Mesenchymal stem cell (in vitro differentiated cells and primary cell): ENCODE measurements around the gene ICAM1. TPM values are rescaled to one million over a fixed set of nuclear protein-coding genes. Genes with fewer than 3 reads are reported as not detected.

Source experiments
- DNase-seq: peaks from one replicate; pipeline ENCODE4 v3.0.0-alpha.2; 2013
- H2AFZ ChIP-seq: one replicate; pipeline ENCODE4 v1.6.1; 2013; ENCODE audit warnings: low read depth, mild to moderate bottlenecking, control low read depth, inconsistent platforms, low read length, moderate library complexity
- H2AK5ac ChIP-seq: 2 replicates; pipeline ENCODE4 v1.6.1; 2013; ENCODE audit warnings: low read length, moderate library complexity, mild to moderate bottlenecking, inconsistent platforms; ENCODE audit not compliant: severe bottlenecking
- H2BK120ac ChIP-seq: one replicate; pipeline ENCODE4 v1.6.1; 2013; ENCODE audit warnings: low read depth, mild to moderate bottlenecking, inconsistent platforms, low read length, moderate library complexity
- H2BK12ac ChIP-seq, 2 experiments: one replicate each; pipeline ENCODE4 v1.6.1; 2013; ENCODE audit warnings: inconsistent platforms in 2 of 2, low read length in 2 of 2, mild to moderate bottlenecking in 2 of 2, moderate library complexity in 2 of 2, control low read depth in 1 of 2
- H2BK15ac ChIP-seq: one replicate; pipeline ENCODE4 v1.6.1; 2013; ENCODE audit warnings: mild to moderate bottlenecking, low read depth, inconsistent platforms; ENCODE audit not compliant: poor library complexity, severe bottlenecking
- H2BK5ac ChIP-seq: 2 replicates; pipeline ENCODE4 v1.6.1; 2013; ENCODE audit warnings: low read depth, mild to moderate bottlenecking, low read length, control low read depth, inconsistent platforms; ENCODE audit not compliant: poor library complexity, severe bottlenecking
- H3K14ac ChIP-seq, 2 experiments: one replicate each; pipeline ENCODE4 v1.6.1; 2013; ENCODE audit warnings: inconsistent platforms in 2 of 2, low read length in 2 of 2, control low read depth in 1 of 2, mild to moderate bottlenecking in 1 of 2, moderate library complexity in 1 of 2
- H3K18ac ChIP-seq, 2 experiments: one replicate each; pipeline ENCODE4 v1.6.1; 2013; ENCODE audit warnings: inconsistent platforms in 2 of 2, low read length in 2 of 2, control low read depth in 1 of 2, low read depth in 1 of 2, mild to moderate bottlenecking in 1 of 2
- H3K23ac ChIP-seq, 2 experiments: one replicate each; pipeline ENCODE4 v1.6.1; 2013; ENCODE audit warnings: inconsistent platforms in 2 of 2, low read length in 2 of 2, mild to moderate bottlenecking in 2 of 2, moderate library complexity in 2 of 2, control low read depth in 1 of 2
- H3K27ac ChIP-seq: 2 replicates; pipeline ENCODE4 v1.5.1; 2013; ENCODE audit warnings: mild to moderate bottlenecking, moderate library complexity, low read length, control low read depth, inconsistent platforms; ENCODE audit not compliant: poor library complexity, severe bottlenecking
- H3K27me3 ChIP-seq, 2 experiments: 2 replicates each; pipeline versions ENCODE4 v1.6.1 to v1.7.0; 2013; ENCODE audit warnings: low read length in 2 of 2, mild to moderate bottlenecking in 2 of 2, moderate library complexity in 2 of 2, control low read depth in 1 of 2, inconsistent platforms in 1 of 2; ENCODE audit not compliant: control insufficient read depth in 1 of 2, insufficient read depth in 1 of 2
- H3K36me3 ChIP-seq, 2 experiments: 2 replicates each; pipeline versions ENCODE4 v1.6.1 to v1.7.0; 2013; ENCODE audit warnings: low read length in 2 of 2, control low read depth in 1 of 2, inconsistent platforms in 1 of 2, low read depth in 1 of 2, mild to moderate bottlenecking in 1 of 2; ENCODE audit not compliant: insufficient read depth in 2 of 2, control insufficient read depth in 1 of 2
- H3K4ac ChIP-seq, 2 experiments: one replicate each; pipeline ENCODE4 v1.6.1; 2013; ENCODE audit warnings: inconsistent platforms in 2 of 2, low read length in 2 of 2, mild to moderate bottlenecking in 2 of 2, moderate library complexity in 2 of 2, control low read depth in 1 of 2, low read depth in 1 of 2
- H3K4me1 ChIP-seq: 2 replicates; pipeline ENCODE4 v1.6.1; 2013; ENCODE audit warnings: low read depth, low read length, control low read depth; ENCODE audit not compliant: control insufficient read depth, insufficient read depth
- H3K4me2 ChIP-seq: 2 replicates; pipeline ENCODE4 v1.6.1; 2013; ENCODE audit warnings: low read length, mild to moderate bottlenecking, inconsistent platforms; ENCODE audit not compliant: poor library complexity, severe bottlenecking
- H3K4me3 ChIP-seq, 2 experiments: 2 replicates each; pipeline versions ENCODE4 v1.5.1 to v1.7.0; 2013; ENCODE audit warnings: low read length in 2 of 2, mild to moderate bottlenecking in 2 of 2, control low read depth in 1 of 2, low read depth in 1 of 2; ENCODE audit not compliant: insufficient read depth in 1 of 2
- H3K79me1 ChIP-seq: replicated peaks from 2 replicates; pipeline ENCODE4 v1.6.1; 2013; ENCODE audit warnings: mild to moderate bottlenecking, control low read depth, low read length, inconsistent platforms; ENCODE audit not compliant: poor library complexity, severe bottlenecking
- H3K9ac ChIP-seq: 2 replicates; pipeline ENCODE4 v1.7.0; 2013; ENCODE audit warnings: mild to moderate bottlenecking, low read length, moderate library complexity
- H3K9me3 ChIP-seq: 2 replicates; pipeline ENCODE4 v1.7.0; 2013; ENCODE audit warnings: mild to moderate bottlenecking, low read length; ENCODE audit not compliant: control insufficient read depth
- H4K8ac ChIP-seq: one replicate; pipeline ENCODE4 v1.6.1; 2013; ENCODE audit warnings: inconsistent platforms, mild to moderate bottlenecking, low read length, moderate library complexity
- H4K91ac ChIP-seq: one replicate; pipeline ENCODE4 v1.6.1; 2013; ENCODE audit warnings: mild to moderate bottlenecking, low read length, inconsistent platforms
- WGBS: methylation state at CpG from one replicate; pipeline ENCODE4 v1.1.7; 2013; ENCODE audit warnings: mixed read lengths; 5-methylcytosine and 5-hydroxymethylcytosine counted together
- small RNA-seq: library from polyadenylated mRNA; stranded (forward); fragments of <200 nt; extraction: miRNeasy Mini kit (QIAGEN cat#:217004); gene quantifications from one replicate; pipeline ENCODE3, GENCODE V24; 2013; ENCODE audit warnings: low read depth

The ICAM1 gene

GRCh38 chr19:10335352-10335985, 64.5 kb downstream of the ICAM1 start:
- Histone ChIP-seq H3K9ac (peak overlapping the region; percentile 58), H3K4me3 (peak overlapping the region in 1 of 2 experiments; percentile 97), H3K4me2 (no peak overlapping the region), H3K4me1 (peaks cover 21% of the 10 kb centered on the region), H2BK5ac (no peak overlapping the region), H2BK120ac (no peak overlapping the region), H3K79me1 (peaks cover 9% of the 10 kb centered on the region), H4K91ac (peak overlapping the region; percentile 70), H3K9me3 (no peaks in the 10 kb centered on the region), H3K18ac (peak overlapping the region; percentile 19 to 40), H3K4ac (no peak overlapping the region), H3K14ac (no peak overlapping the region), H2AFZ (no peak overlapping the region), H4K8ac (peak overlapping the region; percentile 52), H2AK5ac (no peak overlapping the region), H3K23ac (no peak overlapping the region), H3K27ac (no peak overlapping the region), H2BK15ac (peak overlapping the region; percentile 6), H2BK12ac (peak overlapping the region in 1 of 2 experiments; percentile 33), H3K27me3 (peaks cover 0 to 3% of the 10 kb centered on the region in 2 experiments), H3K36me3 (peaks cover 0 to 1% of the 10 kb centered on the region in 2 experiments)
- 70% methylated on average over 26 of the region's 26 CpGs for WGBS
- no peak for DNase-seq

Small RNA genes within 50 kb of the gene (small RNA-seq; reads per million reads assigned to genes)
- not detected for gene AC011511.1
- not detected for gene AC011511.4
- not detected for gene MIR4322
